H1 (cell line): ENCODE data around the gene NEMF.

Experiments used
- KDM1A ChIP-seq: fragments of 200-600, 300-600 bp; sonication (generic); IDR thresholded peaks from 2 replicates; pipeline ENCODE4 v1.7.1; 2016; ENCODE audit warnings: mild to moderate bottlenecking, low read length, borderline replicate concordance
- MAX ChIP-seq: IDR thresholded peaks from 2 replicates; pipeline ENCODE4 v1.6.1; 2012; ENCODE audit warnings: inconsistent platforms
- POLR2A ChIP-seq, 2 experiments: IDR thresholded peaks; 1 replicate in 1 of 2; 2 replicates in 1 of 2; pipeline ENCODE4 v1.6.1; 2011; ENCODE audit warnings: low read depth in 2 of 2, low read length in 2 of 2, mild to moderate bottlenecking in 2 of 2; ENCODE audit errors: control extremely low read depth in 1 of 2
- POLR2AphosphoS5 ChIP-seq: IDR thresholded peaks from 2 replicates; pipeline ENCODE4 v1.6.1; 2011; ENCODE audit warnings: low read depth, low read length
- SAP30 ChIP-seq: fragments of 300-600 bp; sonication (generic); IDR thresholded peaks from 2 replicates; pipeline ENCODE4 v1.7.1; 2012; ENCODE audit warnings: low read length, moderate library complexity, mild to moderate bottlenecking, inconsistent platforms; ENCODE audit not compliant: insufficient read depth, insufficient replicate concordance
- SIX5 ChIP-seq: IDR thresholded peaks from 2 replicates; pipeline ENCODE4 v1.6.1; 2011; ENCODE audit warnings: mild to moderate bottlenecking, low read depth, low read length
- SP4 ChIP-seq: IDR thresholded peaks from 2 replicates; pipeline ENCODE4 v1.6.1; 2012; ENCODE audit warnings: low read length, inconsistent platforms
- TF ChIP-seq, protein P1 (sequence below), 3 experiments: IDR thresholded peaks; 1 replicate in 2 of 3; 2 replicates in 1 of 3; pipeline versions ENCODE4 v1.5.1 to v1.6.1; 2011; ENCODE audit warnings: low read length in 3 of 3, mild to moderate bottlenecking in 3 of 3, inconsistent platforms in 2 of 3, low read depth in 1 of 3, moderate library complexity in 1 of 3; ENCODE audit not compliant: insufficient read depth in 1 of 3; ENCODE audit errors: control extremely low read depth in 1 of 3

DNA sequence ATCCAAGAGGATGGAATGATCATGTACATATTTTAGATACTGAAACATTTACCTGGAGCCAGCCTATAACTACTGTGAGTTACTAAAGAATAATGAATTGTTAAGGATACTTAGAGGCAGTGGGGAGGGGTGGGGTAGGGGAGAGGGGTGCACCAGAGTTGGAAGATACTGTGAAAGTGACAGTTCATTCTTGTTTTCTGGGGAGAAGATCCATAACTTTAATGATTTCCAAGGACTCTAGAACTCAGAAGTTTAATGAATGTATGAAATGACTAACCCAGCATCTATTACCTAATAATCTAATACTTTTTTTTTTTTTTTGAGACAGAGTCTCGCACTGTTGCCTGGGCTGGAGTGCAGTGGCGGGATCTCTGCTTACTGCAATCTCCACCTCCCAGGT, 74.2 kb downstream of the NEMF start:
- TF ChIP-seq SAP30 (no peak), POLR2A (IDR thresholded peaks at IDR 0.05; ENCODE audit: control extremely low read depth in 1 of 2, low read depth in 2 of 2, low read length in 2 of 2) (no peak), KDM1A (no peak), MAX (no peak), POLR2AphosphoS5 (no peak), SP4 (no peak), SIX5 (no peak)
- TF ChIP-seq, protein P1, sequence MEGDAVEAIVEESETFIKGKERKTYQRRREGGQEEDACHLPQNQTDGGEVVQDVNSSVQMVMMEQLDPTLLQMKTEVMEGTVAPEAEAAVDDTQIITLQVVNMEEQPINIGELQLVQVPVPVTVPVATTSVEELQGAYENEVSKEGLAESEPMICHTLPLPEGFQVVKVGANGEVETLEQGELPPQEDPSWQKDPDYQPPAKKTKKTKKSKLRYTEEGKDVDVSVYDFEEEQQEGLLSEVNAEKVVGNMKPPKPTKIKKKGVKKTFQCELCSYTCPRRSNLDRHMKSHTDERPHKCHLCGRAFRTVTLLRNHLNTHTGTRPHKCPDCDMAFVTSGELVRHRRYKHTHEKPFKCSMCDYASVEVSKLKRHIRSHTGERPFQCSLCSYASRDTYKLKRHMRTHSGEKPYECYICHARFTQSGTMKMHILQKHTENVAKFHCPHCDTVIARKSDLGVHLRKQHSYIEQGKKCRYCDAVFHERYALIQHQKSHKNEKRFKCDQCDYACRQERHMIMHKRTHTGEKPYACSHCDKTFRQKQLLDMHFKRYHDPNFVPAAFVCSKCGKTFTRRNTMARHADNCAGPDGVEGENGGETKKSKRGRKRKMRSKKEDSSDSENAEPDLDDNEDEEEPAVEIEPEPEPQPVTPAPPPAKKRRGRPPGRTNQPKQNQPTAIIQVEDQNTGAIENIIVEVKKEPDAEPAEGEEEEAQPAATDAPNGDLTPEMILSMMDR (IDR thresholded peaks at IDR 0.05; ENCODE audit: control extremely low read depth in 1 of 3, insufficient read depth in 1 of 3, low read depth in 1 of 3, low read length in 3 of 3): no peak
